Fibroblast of skin of right quadriceps (primary cell): ENCODE data around the gene GAB2.
A peak's percentile ranks its signal among the peaks of the same experiment; 100 is the strongest.
"Not testable (repeated sequence)": the region's sequence is repeated elsewhere in the genome, so short reads cannot be mapped to it uniquely, and the experiment has no call there.

Experiments
- DNase-seq: peaks from one replicate; pipeline ENCODE4 v3.0.0-alpha.2; 2013

Gene GAB2

DNA sequence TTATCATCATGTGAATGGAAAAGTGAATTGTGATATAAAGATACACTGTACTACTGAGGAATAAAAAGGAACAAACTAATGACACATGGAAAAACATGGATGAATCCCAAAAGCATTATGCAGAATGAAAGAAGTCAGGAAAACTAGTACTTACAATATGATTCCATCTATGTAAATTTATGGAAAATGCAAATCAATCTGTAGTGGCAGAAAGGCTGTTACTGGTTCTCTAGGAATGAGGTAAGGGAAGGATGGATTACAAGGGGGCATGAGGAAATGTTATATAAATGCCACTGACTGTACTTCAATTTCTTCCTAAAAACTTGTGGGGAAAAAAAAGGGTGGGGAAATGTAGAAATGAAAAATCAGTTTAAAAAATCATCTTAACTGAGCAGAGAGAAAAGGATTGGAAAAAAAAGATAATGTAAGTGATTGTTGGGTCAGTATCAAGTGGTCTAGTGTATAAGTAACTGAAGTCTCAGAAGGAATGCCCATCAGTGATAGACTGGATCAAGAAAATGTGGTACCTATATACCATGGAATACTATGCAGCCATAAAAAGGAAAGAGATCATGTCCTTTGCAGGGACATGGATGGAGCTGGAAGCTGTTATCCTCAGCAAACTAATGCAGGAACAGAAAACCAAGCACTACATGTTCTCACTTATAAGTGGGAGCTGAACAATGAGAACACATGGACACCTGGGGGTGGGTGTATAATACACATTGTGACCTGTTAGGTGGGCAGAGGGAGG lies 180.2 kb downstream of the GAB2 start:
- no peak for DNase-seq

- no peak for DNase-seq
Measured at GRCh38 chr11:78234006-78234405, 183.6 kb downstream of the GAB2 start.

DNA sequence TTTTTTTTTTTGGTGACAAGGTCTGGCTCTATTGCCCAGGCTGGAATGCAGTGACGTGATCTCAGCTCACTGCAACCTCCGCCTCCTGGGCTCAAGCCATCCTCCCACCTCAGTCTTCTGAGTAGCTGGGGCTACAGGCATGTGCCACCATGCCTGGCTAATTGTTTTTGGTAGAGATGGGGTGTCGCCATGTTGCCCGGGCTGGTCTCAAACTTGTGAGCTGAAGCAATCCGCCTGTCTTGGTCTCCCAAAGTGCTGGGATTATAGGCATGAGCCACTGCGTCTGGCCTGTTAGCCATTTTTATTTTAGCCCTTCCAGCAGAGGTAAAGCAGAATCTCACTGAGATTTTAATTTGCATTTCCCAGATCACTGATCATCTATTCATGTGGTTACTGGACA lies 184.6 kb downstream of the GAB2 start:
- not testable (repeated sequence) for DNase-seq

- peak; percentile 89 for DNase-seq
Measured at GRCh38 chr11:78231962-78232501, 185.6 kb downstream of the GAB2 start.

- no peak for DNase-seq
Measured at GRCh38 chr11:78230161-78230877, 187.3 kb downstream of the GAB2 start.

DNA sequence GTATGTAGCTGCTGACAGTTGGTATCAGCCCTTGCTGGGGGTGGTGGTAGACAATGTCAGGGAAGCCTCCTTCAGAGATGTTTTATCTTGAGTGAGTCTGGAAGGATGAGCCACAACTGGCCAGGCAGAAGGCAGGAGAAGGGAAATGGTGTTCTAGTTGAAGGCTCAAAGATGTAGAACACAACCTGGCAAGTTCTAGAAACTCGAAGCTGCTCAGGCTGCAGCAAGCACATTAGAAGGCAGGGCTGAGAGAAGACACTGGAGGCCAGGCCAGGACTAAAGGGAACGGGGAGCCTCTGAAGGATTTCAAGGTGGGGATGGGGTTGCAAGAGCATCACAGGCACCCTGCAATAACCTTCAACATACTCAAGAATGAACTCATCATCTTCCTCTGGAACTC lies 188.5 kb downstream of the GAB2 start:
- no peak for DNase-seq

GRCh38 chr11:78228467-78228866 lies 189.2 kb downstream of the GAB2 start:
- peak; percentile 55 for DNase-seq

GRCh38 chr11:78227921-78228320 lies 189.7 kb downstream of the GAB2 start:
- DNase-seq = no peak

- no peak for DNase-seq
Measured at GRCh38 chr11:78226684-78227680, 190.6 kb downstream of the GAB2 start.

DNA sequence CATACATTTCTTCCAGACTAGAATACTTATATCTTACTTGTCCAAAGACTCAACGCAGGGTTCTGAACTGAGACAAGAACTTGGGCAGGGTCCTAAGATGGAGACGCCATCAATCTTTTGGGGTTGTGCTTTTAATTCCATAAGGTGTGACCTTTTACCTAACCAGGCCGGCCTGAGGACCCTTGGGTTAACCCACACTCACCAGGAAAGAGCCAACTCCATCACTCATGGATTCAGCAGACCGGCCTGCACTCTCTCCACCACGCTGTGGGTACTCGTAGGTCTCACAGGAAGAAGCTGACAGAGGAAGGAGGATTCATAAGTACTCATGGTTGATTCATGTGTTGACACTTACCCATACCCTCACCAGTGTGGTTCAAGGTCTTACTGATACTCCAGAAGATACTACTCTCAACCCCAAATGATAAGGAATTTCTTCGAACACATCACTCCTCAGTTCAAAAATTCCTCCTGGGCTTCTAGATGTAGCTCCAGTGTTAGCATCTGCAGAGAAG lies 192.7 kb downstream of the GAB2 start:
- DNase-seq = no peak

- no peak for DNase-seq
Measured at GRCh38 chr11:78224506-78224905, 193.1 kb downstream of the GAB2 start.

DNA sequence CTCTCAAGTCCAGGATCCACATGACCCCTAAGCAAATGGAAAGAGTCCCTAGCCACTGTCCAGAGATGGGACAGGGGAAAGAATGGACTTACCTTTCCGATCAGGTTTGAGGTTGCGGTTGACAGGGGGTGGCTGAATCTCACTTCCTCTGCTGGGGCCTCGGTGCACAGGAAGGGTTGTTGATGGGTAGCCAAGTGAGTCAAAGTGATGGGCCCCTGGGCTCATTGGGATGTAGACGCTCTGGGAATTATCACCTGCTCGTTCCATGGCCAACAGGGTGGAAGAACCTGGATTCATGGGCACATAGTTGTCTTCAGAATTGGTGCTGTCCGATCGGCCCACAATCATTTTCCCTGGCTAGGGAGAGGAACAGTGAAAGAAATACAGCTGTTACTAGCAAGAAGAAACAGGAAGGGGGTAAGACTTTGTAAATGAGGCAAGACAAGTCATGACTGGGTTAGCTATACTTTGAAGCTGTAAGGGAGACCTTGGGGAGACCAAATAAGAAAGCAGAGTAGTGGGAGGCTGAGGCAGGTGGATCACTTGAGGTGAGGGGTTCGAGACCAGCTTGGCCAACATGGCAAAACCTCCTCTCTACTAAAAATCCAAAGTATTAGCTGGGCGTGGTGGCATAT lies 194.2 kb downstream of the GAB2 start:
- DNase-seq = no peak

GRCh38 chr11:78222726-78223125 lies 194.9 kb downstream of the GAB2 start:
- not testable (repeated sequence) for DNase-seq

DNA sequence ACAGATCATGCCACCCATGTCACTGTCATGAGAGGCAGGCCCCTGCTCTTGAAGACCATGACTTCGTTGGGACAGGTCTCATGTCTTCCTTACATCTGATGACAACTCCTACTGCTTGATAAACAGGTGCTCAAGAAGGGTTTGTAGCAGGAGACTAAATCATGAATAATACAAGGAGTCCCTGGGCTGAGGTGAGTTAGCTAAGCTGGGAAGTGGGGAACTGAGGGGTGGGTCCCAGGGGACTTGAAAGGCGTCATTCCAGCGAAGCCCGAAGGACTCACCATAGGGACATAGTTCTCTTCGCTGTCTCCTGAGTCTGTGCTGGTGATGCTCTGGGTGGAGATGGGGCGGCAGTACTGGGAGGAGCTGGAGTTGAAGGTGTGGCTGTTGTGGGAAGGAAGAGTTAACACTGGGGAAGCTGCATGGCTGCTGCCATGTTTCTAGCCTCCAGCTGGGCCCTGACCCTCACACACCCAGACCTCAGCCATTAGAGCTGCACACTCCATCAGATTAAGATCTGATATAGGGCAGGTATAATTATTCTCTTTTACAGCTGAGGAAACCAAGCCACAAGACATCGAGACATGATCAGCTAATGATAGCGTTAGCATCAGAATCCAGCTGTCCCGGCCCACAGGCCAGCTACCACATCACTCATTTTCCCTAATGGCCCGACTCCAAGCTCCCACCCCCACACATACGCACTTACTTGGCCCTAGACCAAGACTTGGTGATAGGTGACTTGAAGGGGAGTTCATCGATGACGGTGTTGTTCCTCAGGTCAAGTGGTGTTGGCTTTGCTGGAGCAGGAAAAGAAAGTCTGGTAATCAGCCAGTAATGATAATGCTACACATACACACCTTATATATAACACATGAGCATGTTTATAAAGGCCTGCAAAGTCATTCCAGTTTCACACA lies 196.0 kb downstream of the GAB2 start:
- no peak for DNase-seq

DNA sequence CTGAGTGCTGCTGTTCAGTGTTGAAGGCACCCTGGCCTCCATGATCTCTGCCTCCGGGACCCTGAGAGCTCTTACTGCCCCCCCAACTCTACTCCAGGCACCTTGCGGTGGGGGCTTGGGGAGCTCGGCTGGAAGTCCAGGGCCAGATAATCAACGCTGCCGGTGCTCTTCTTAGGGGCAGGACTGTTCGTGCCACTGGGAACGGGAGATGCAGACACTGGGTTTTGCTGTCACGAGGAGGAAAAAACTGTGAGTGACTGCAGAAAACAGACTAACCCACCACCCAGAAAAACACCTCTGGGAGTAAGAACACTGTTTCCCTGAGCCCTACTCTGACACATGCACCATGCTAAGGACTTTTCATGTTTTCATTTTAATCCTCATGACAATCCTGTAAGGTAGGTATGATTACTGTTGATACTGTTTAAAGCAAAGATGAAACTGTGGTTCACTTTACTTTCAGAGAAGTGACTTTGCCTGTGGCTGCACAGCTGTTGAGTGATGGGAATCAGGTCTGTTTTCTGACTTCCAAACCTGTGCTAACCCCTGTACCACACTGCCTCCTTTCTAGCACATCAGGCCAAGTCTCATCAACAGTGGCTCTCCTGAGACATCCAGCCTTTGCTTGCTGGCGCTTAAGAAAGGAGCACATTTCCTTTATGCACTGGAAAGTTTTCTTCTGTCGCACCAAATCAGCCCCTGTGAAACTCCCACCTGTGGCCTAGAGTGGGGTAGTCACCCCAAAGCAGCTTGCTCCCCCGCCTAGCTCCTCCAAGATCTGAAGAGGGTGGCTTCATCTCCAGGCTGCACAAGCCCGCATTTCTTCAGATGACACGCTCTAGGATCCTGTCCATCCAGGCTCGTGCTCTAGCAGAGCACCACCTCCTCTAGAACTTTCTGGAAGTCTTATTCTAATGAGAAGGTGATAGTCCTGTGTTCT lies 197.1 kb downstream of the GAB2 start:
- DNase-seq = no peak

DNA sequence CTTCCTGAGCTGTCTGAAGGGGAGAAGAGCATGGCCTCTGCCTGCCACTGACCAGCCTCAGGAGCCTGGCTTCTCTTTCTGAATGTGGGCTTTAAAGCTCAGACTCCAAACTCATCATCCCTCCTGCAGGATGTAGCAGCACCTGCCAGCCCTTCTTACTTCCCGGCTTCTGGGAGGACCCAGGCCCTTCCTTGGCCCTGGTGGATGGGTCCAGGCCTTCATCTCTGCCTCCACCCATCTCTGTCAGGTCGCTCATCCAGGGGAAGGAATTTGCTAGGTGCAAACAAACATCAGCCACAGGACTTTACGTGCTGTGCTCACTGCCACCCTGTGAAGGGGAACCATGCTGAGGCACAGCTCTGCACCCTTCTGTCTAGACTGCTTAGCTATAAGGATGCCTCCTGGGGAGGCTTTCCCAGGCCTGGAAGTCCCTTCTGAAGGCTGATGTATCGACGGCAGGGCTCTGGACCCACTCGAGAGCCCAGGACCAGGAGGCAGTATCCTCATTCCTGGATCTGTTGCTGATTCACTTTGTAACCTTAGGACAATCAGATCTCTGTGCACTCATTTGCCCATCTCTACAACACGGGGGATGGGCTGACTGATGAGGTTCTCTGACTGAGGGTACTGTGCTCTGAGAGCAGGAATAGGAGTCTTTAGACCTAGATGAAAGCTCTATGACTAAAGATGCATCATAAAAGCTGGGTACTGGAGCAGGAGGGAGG lies 198.0 kb downstream of the GAB2 start:
- no peak for DNase-seq

DNA sequence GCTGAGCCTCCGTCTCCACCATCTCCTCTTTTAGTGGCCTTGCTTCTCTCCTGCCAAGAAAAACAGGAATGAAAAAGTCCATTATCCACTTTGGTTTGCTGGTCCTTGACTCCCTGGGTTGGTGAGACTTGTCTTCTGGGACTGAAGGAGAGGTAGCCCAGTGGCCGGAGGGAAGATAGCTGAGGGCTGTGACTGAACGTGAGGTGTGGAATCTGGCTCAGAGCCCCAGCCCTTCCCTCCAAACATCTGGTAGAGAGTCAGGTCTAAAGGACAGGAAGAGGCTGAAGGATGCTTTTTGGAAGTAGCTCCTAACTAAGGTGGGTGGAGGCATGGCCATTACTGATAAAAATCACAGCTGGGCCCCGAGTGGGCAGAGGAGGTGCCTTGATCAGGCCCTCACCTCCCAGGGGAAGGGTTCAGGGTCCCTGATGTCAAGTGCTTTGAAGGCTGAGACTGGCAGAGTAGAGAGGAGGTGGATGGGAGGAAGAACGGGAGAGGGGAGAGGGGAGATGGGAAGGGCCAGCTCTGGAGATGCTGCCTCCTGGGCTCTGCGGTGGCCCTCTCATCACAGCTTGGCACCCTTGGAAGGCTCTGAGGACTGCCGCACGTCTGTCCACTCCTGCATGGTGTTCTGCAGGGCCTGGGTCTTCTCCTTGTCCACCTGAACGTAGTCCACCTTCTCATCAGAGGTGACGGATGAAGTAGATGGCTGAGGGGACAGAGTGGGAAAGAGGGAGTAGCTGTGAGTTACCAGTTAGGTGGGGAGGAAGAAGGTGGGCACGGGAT lies 198.7 kb downstream of the GAB2 start:
- no peak for DNase-seq
